ENCODE results near the gene MYCBP2.
A peak's percentile ranks its signal among the peaks of the same experiment; 100 is the strongest.

Gene MYCBP2

GRCh38 chr13:77105051-77105450 is 221.8 kb downstream of the MYCBP2 start:
- no peak for DNase-seq

GRCh38 chr13:77099415-77099814 is 227.5 kb downstream of the MYCBP2 start:
- no peak for DNase-seq

- DNase-seq: no peak
Measured at GRCh38 chr13:77095288-77095687, 231.6 kb downstream of the MYCBP2 start.

- DNase-seq: no peak
Measured at GRCh38 chr13:77094773-77095172, 232.1 kb downstream of the MYCBP2 start.

- DNase-seq: no peak
Measured at GRCh38 chr13:77093735-77094134, 233.2 kb downstream of the MYCBP2 start.

GRCh38 chr13:77084755-77085154 is 242.1 kb downstream of the MYCBP2 start:
- DNase-seq: peak in 2 of 56 donors; percentile 10

GRCh38 chr13:77079902-77080413 is 246.9 kb downstream of the MYCBP2 start:
- DNase-seq: no peak

- no peak for DNase-seq
Measured at GRCh38 chr13:77067519-77067918, 259.4 kb downstream of the MYCBP2 start.

GRCh38 chr13:77065461-77066147 is 261.3 kb downstream of the MYCBP2 start:
- DNase-seq: no peak

GRCh38 chr13:77062097-77062496 is 264.8 kb downstream of the MYCBP2 start:
- no peak for DNase-seq

GRCh38 chr13:77061362-77061761 is 265.5 kb downstream of the MYCBP2 start:
- DNase-seq: no peak

GRCh38 chr13:77056886-77057285 is 270.0 kb downstream of the MYCBP2 start:
- DNase-seq: no peak

GRCh38 chr13:77056382-77056781 is 270.5 kb downstream of the MYCBP2 start:
- DNase-seq: no peak

- DNase-seq: no peak
Measured at GRCh38 chr13:77055158-77055557, 271.7 kb downstream of the MYCBP2 start.

- no peak for DNase-seq
Measured at GRCh38 chr13:77053192-77053591, 273.7 kb downstream of the MYCBP2 start.

GRCh38 chr13:77048681-77049080 is 278.2 kb downstream of the MYCBP2 start:
- no peak for DNase-seq

GRCh38 chr13:77047649-77048343 is 279.1 kb downstream of the MYCBP2 start:
- no peak for DNase-seq

- DNase-seq: no peak
Measured at GRCh38 chr13:77042566-77043177, 284.2 kb downstream of the MYCBP2 start.

- no peak for DNase-seq
Measured at GRCh38 chr13:77040835-77041234, 286.1 kb downstream of the MYCBP2 start.

- no peak for DNase-seq
Measured at GRCh38 chr13:77040076-77040475, 286.8 kb downstream of the MYCBP2 start.

- DNase-seq: no peak
Measured at GRCh38 chr13:77038907-77039480, 287.9 kb downstream of the MYCBP2 start.

- peak in 6 of 56 donors; percentile 9 to 48 (median 31) for DNase-seq
Measured at GRCh38 chr13:77036279-77036678, 290.6 kb downstream of the MYCBP2 start.
